ENCODE data around the gene CYP4V2. TPM values are rescaled to one million over a fixed set of nuclear protein-coding genes. Genes with fewer than 3 reads are reported as not detected.

Gene CYP4V2
- total and polyA plus RNA-seq, 2 donors (not counting 1 experiment from before 2014, with no cell fraction given) = 9.5 to 18.3 TPM

- peaks cover 0 to 2% (median 0%) of the 10 kb centered on the region in 4 experiments for H3K27me3 ChIP-seq (replicated peaks in 1 of 4; ENCODE audit: control extremely low read depth in 1 of 4, control insufficient read depth in 3 of 4, insufficient read depth in 4 of 4, low read length in 3 of 4)
- H3K4me1 ChIP-seq (ENCODE audit: control insufficient read depth in 2 of 2, insufficient read depth in 2 of 2, low read length in 2 of 2) = no peaks in the 10 kb centered on the region
- DNase-seq (no peak), ATAC-seq (ENCODE audit: low read depth) (no peak)
- no peaks in the 10 kb centered on the region for H3K36me3 ChIP-seq (replicated peaks in 1 of 2; ENCODE audit: control extremely low read depth in 1 of 2, control insufficient read depth in 1 of 2, extremely low read depth in 1 of 2, insufficient read depth in 2 of 2, low read length in 1 of 2)
- CTCF ChIA-PET = interaction anchor here (1.3 kb wide), 1 partner anchor 428 kb away, joined by 4 read pairs; no protein-coding TSS in a partner anchor
- 100% methylated on average over 4 of the region's 5 CpGs for WGBS (ENCODE audit: insufficient coverage)
- H3K9me3 Mint-ChIP-seq (ENCODE audit: insufficient read depth) = no peaks in the 10 kb centered on the region
- H3K9me3 ChIP-seq (ENCODE audit: control extremely low read depth in 1 of 3, control insufficient read depth in 2 of 3, insufficient read depth in 1 of 3, low read length in 2 of 3) = peaks cover 0 to 4% (median 0%) of the 10 kb centered on the region in 3 donors
- H3K4me3 ChIP-seq (ENCODE audit: control extremely low read depth in 1 of 5, extremely low read depth in 1 of 5, insufficient read depth in 1 of 5, low read depth in 2 of 5, low read length in 4 of 5) = no peak overlapping the region
- peaks cover 27% of the 10 kb centered on the region for H3K27me3 Mint-ChIP-seq
- no peak overlapping the region for H3K27ac ChIP-seq (ENCODE audit: low read length in 2 of 2)
- no peaks in the 10 kb centered on the region for H4K20me1 ChIP-seq (ENCODE audit: control insufficient read depth, insufficient read depth, low read length, poor library complexity, severe bottlenecking)
- TF ChIP-seq EZH2 (IDR thresholded peaks at IDR 0.05; ENCODE audit: borderline replicate concordance, insufficient read depth, low read depth, low read length, poor library complexity, severe bottlenecking) = no peak
- no peak for TF ChIP-seq CTCF (IDR thresholded peaks at IDR 0.05)
- no peak overlapping the region for H3K4me2 ChIP-seq (replicated peaks; ENCODE audit: low read depth, low read length, poor library complexity, severe bottlenecking)
- H3K9ac ChIP-seq (ENCODE audit: low read length) = no peak overlapping the region
- H3K79me2 ChIP-seq (ENCODE audit: control insufficient read depth, insufficient read depth, low read length) = no peaks in the 10 kb centered on the region
- POLR2A ChIA-PET = no interaction called here
- H3K4me1 Mint-ChIP-seq = no peaks in the 10 kb centered on the region
- H3K27ac Mint-ChIP-seq = no peak overlapping the region
- H3K4me3 Mint-ChIP-seq = no peak overlapping the region
- no peak overlapping the region for H2AFZ ChIP-seq (ENCODE audit: insufficient read depth, low read depth, low read length, poor library complexity, severe bottlenecking)
- intact Hi-C loops (cut with micrococcal nuclease) = loop anchor here (10.0 kb wide), 1 partner anchor 426 kb away; no protein-coding TSS in a partner anchor
These were observed 32.4 kb upstream of the CYP4V2 start for GRCh38 chr4:186158966-186159365.

- DNase-seq = no peak
- peaks cover 0 to 2% (median 0%) of the 10 kb centered on the region in 3 donors for H3K9me3 ChIP-seq (ENCODE audit: control extremely low read depth in 1 of 3, control insufficient read depth in 2 of 3, insufficient read depth in 1 of 3, low read length in 2 of 3)
- no peaks in the 10 kb centered on the region for H4K20me1 ChIP-seq (ENCODE audit: control insufficient read depth, insufficient read depth, low read length, poor library complexity, severe bottlenecking)
- Mint-ChIP-seq H3K27me3 (peaks cover 26% of the 10 kb centered on the region), H3K4me1 (no peaks in the 10 kb centered on the region), H3K27ac (no peak overlapping the region), H3K9me3 (ENCODE audit: insufficient read depth) (no peaks in the 10 kb centered on the region), H3K4me3 (no peak overlapping the region)
- H3K4me3 ChIP-seq (ENCODE audit: control extremely low read depth in 1 of 5, extremely low read depth in 1 of 5, insufficient read depth in 1 of 5, low read depth in 2 of 5, low read length in 4 of 5) = no peak overlapping the region
- H3K4me1 ChIP-seq (ENCODE audit: control insufficient read depth in 2 of 2, insufficient read depth in 2 of 2, low read length in 2 of 2) = no peaks in the 10 kb centered on the region
- no peak for ATAC-seq (ENCODE audit: low read depth)
- TF ChIP-seq EZH2 (IDR thresholded peaks at IDR 0.05; ENCODE audit: borderline replicate concordance, insufficient read depth, low read depth, low read length, poor library complexity, severe bottlenecking) = no peak
- no peak for TF ChIP-seq CTCF (IDR thresholded peaks at IDR 0.05)
- H3K27me3 ChIP-seq (replicated peaks in 1 of 4; ENCODE audit: control extremely low read depth in 1 of 4, control insufficient read depth in 3 of 4, insufficient read depth in 4 of 4, low read length in 3 of 4) = peaks cover 0 to 2% (median 0%) of the 10 kb centered on the region in 4 experiments
- no peak overlapping the region for H3K4me2 ChIP-seq (replicated peaks; ENCODE audit: low read depth, low read length, poor library complexity, severe bottlenecking)
- H2AFZ ChIP-seq (ENCODE audit: insufficient read depth, low read depth, low read length, poor library complexity, severe bottlenecking) = no peak overlapping the region
- intact Hi-C loops (cut with micrococcal nuclease) = loop anchor here (10.0 kb wide), 1 partner anchor 425 kb away; no protein-coding TSS in a partner anchor
- POLR2A ChIA-PET = no interaction called here
- no peak overlapping the region for H3K27ac ChIP-seq (ENCODE audit: low read length in 2 of 2)
- no peaks in the 10 kb centered on the region for H3K36me3 ChIP-seq (replicated peaks in 1 of 2; ENCODE audit: control extremely low read depth in 1 of 2, control insufficient read depth in 1 of 2, extremely low read depth in 1 of 2, insufficient read depth in 2 of 2, low read length in 1 of 2)
- CTCF ChIA-PET = interaction anchor here (1.3 kb wide), 1 partner anchor 428 kb away, joined by 4 read pairs; no protein-coding TSS in a partner anchor
- WGBS (ENCODE audit: insufficient coverage) = 80% methylated on average over 1 of the region's 6 CpGs
- no peak overlapping the region for H3K9ac ChIP-seq (ENCODE audit: low read length)
- H3K79me2 ChIP-seq (ENCODE audit: control insufficient read depth, insufficient read depth, low read length) = no peaks in the 10 kb centered on the region
These were observed 31.8 kb upstream of the CYP4V2 start for GRCh38 chr4:186159613-186160012.

Measured in B cell (primary cell).